Epithelial cell of prostate (primary cell): ENCODE results near the gene SCUBE3.

Experiments
- DNase-seq: peaks from one replicate; pipeline ENCODE4 v3.0.0-alpha.2; 2011; ENCODE audit warnings: low read depth, low spot score
- H3K27ac ChIP-seq: fragments of 450-650 bp; 2 replicates; pipeline ENCODE4 v1.5.1; 2017; ENCODE audit warnings: mild to moderate bottlenecking

The SCUBE3 gene

DNA sequence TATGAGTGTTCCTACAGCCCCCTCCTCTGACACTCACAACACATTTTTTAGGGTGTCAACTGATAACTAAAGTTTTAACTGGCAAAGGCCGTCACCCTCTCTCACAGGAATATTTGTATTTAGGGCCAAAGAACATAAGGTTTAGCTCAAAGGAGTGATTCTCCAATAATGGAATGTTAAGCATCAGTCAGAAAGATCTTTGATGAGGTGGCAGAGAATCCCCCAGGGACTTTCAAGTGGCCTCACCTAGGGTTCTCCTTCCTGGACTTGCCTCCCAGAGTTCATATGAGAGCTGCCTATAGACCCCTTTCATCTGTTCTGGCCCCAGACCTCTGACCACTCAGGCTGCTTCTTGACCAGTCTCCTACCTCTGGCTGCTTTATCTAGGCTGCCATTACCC, 7.4 kb upstream of the SCUBE3 start:
- DNase-seq = no peak
- H3K27ac ChIP-seq = no peak overlapping the region

DNA sequence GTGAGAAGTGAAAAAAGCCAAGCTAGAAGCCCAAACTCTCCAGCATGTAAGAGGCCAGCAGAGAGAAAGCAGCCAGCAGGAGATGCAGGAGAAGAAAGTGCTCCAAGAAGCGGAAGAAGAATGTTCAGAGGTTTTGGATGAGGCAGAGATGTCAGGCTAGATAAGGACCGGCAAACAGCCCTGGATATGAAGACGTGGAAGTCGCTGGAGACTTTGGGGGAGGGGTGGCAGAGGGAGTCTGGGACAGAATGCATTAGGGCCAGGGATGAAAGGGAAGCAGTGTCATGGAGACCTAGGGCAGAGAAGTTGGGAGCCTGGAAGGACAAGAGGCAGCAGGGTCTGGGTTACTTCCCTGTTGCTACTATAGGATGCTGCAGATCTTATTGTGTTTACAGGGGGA, 5.3 kb upstream of the SCUBE3 start:
- no peak for DNase-seq
- no peak overlapping the region for H3K27ac ChIP-seq

DNA sequence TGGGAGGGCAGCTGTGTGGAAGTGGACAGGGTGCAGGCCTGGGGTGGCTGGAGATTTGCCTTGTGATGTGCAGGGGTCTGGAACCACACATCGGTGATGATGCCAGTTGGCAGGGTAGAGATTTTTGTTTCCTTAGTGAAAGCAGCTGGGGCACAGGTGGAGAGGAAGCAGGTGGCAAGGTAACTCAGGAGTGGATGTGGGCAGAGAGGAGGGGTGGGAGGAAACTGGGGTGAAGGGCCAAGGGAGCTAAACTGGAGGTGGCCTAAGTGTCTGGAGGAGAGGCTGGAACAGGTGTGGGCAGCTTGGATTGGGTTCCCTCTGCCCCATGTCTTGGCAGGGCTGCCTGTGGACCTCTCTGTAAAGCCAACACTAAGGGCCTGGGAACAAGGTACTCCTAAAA, 4.7 kb upstream of the SCUBE3 start:
- no peak for DNase-seq
- H3K27ac ChIP-seq = no peak overlapping the region

DNA sequence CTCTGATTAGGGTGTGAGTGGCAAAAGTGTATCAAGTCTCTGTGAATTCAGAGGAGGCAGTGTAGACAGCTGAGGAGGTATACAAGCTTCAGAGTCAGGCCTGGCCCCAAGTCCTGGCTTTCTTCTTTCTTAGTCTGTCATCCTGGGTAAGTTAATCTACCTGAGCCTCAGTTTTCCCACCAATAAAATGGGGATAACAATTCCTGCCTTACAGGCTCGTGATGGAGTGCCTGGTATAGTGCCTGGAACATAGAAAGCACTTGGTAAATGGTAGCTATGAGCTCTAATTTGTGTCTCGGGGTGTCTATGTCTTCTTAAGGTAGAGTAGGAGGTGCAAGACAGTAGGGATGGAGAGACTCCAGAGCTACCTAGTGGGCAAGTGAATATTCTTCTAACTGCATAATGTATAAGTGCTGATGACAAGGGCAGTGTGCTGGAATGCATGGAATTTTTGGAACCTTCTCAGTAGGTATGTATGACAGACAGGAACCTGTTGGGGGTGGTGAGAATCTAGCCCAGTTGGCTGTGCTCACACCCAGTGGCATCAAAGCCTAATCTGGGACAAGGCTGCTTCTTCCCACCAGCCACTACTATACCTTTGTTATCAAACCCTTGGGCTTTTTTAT, 4.0 kb upstream of the SCUBE3 start:
- H3K27ac ChIP-seq = no peak overlapping the region
- DNase-seq = no peak

DNA sequence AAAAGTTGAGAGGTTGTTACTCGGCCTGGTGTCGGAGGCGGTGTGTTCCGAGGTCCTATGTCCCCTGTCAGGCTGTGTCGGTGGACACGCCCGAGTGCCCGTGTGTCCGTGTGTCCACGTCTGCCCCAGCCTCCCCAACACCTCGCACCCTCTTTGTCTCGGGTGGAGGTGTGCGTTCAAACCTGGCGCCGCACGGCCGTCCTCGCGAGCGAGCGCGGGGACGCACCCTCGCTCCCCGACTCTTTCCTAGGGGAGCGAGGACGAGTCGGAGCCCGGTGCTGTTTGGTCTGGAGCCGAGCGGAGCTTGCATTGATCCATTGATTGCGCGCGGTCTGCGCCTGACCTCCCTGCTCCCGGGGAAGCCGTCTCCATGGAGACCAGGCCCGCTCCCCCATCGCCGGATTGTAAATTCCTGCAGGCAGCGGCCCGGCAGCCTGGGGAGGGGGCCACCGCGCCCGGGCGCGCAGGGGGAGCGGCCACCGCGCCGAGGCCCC, 411 bp upstream of the SCUBE3 start:
- no peak overlapping the region for H3K27ac ChIP-seq
- no peak for DNase-seq

GRCh38 chr6:35214869-35215664, 1.3 kb downstream of the SCUBE3 start:
- DNase-seq = no peak
- H3K27ac ChIP-seq = no peak overlapping the region

DNA sequence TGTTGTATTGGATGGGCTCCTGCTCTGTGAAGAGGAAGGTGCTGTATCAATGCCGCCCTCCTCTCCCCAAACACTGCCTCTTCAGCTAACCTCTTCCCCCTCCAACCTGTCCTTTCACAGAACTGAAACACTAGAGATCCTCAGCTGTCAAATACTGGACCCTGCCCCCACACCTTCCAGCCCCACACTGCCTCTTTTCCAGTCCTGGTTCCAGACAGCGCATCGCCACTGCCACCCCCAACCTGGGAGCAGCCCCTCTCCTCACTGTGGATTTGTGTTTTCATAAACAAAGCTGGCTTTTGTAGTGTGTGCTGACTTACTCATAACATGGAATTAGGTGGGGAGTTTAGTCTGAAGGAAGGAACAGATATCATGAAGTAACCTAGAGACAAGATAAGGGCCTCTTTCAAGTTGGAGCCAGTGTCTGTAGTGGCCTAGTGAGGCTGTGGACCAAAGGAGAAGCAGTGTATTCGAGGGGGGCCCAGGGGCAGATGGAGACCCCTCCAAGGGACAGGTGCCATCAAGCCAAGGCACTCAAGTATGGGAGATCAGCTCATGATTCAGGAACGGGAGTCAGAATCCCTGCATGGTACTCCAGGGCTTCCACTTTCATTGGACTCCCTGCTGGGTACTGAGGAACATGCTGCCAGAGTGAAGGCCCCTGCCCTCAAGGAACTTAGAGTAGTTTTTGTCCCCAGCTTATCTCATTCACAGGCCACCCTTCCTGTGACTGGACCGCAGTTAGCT, 2.1 kb downstream of the SCUBE3 start:
- no peak for DNase-seq
- no peak overlapping the region for H3K27ac ChIP-seq

DNA sequence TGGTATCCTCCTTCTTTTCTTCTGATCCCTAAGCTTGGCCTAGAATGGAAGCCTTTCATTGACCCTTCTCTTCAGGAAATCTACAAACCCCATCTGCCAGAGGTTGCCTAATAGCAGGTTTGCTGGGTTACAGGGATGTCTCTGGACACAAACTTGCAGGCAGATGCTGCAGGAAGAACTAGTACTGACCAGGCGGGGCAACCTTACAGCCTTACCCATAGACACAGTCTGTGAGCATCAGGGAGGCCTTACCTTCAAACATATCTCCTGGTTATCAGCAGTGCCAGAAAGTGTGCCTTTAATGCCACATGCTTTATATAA, 2.6 kb downstream of the SCUBE3 start:
- no peak for DNase-seq
- H3K27ac ChIP-seq = no peak overlapping the region

GRCh38 chr6:35216851-35217811, 3.4 kb downstream of the SCUBE3 start:
- no peak for DNase-seq
- H3K27ac ChIP-seq = no peak overlapping the region

DNA sequence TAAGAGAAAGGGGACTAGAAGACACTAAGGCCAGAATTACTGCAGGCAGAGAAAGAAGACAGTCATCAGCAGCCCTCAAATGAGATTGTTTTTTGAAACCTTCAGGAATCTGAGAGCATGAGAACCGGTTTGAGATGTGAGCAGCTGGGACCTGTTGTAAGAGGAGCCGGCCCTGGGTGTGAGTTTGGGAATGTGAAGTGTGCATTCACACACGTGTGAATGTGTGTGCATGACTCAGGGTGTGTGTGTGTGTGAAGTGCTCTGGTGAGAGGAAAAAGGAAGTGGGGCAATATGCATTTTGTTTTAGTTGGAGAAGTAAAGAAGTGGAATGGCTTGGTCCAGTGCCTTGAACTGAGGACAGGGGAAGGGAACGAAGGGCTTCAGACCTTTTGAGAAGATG, 4.3 kb downstream of the SCUBE3 start:
- H3K27ac ChIP-seq = no peak overlapping the region
- no peak for DNase-seq

DNA sequence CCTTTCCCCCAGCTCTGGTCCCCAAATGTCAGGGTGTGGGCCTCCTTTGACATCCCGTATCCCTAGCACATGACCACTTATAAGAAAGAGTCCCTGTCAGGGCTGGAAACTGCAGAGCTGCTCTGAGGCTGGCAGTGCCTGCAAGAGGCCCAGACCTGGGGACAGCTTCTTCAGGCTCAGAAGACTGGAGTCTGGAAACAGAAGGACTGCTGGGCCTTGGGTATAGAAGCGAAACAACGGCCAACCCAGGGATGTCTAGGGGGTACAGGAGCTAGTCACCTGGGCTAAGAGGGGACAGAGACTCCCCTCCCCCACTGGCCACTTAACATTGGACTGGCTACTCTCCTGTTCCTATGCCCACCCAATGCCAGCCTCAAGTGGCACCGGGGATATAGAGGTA, 4.7 kb downstream of the SCUBE3 start:
- DNase-seq = no peak
- H3K27ac ChIP-seq = no peak overlapping the region

DNA sequence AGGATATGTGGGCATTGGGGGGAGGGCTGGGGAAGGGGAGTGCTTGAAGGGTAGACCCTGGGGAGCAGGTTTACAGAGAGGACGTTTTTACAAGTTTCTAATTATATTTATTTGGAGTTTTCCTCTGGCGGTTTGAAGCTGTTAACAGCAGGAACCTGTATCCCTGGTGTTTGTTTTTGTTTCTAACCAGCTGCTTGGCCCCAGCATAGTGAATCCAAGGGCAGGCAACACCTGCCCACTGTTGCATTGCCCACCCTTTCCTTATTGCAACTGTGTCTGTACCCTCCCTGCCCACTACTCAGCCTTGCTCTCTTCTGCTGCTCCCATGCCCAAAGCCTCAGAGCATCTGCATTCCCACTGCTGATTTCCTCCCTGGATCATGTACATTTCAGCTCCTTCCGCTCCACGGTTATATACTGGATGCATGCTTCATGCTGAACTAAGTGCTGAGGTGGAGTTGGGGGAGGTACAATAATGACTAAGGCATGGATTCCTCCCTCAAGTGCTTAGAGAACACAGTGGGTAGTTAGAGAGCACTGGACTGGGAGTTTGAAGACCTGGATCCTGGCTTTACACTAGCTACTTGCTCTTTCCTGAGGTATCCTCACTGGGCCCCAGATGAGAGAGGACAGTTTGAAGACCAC, 6.0 kb downstream of the SCUBE3 start:
- no peak overlapping the region for H3K27ac ChIP-seq
- no peak for DNase-seq

DNA sequence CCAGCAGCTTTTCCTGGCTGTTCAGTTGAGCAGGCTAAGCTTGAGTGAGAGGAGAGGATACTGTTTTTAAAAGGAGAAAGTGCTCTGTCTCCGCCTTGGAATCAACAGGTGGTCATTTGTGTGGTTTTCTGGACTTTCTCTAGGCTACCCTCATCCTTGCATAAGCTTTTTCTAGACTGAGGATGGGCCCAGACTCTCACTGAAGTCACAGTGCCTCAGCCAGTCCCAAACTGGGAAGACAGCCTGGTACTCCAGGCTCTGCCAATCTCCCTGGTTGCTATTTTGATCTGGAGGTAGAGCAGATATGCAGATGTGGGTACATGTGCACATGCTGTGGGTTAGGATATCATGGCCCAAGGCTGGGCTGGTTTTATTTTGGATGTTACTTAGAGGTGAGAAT, 7.0 kb downstream of the SCUBE3 start:
- DNase-seq = no peak
- H3K27ac ChIP-seq = no peak overlapping the region

GRCh38 chr6:35223396-35223795, 9.6 kb downstream of the SCUBE3 start:
- no peak for DNase-seq
- H3K27ac ChIP-seq = no peak overlapping the region

- no peak for DNase-seq
- H3K27ac ChIP-seq = no peak overlapping the region
Measured at GRCh38 chr6:35224720-35225119, 11.0 kb downstream of the SCUBE3 start.

DNA sequence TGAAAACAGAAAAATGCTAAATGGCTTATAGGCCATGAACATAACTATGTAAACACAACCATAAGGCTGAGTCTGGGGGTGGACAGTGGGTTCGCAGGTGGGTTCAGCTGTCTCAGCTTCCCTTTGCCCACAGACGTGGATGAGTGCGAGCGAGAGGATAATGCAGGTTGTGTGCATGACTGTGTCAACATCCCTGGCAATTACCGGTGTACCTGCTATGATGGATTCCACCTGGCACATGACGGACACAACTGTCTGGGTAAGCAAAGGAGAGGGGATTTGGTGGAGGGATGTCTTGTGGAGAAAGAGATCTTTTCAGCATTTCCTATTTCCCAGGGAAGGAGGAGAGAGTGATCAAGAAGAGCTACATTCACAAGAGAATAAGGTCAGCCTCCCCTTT, 14.7 kb downstream of the SCUBE3 start:
- DNase-seq = no peak
- H3K27ac ChIP-seq = no peak overlapping the region

- no peak for DNase-seq
- H3K27ac ChIP-seq = no peak overlapping the region
Measured at GRCh38 chr6:35229304-35229703, 15.5 kb downstream of the SCUBE3 start.

DNA sequence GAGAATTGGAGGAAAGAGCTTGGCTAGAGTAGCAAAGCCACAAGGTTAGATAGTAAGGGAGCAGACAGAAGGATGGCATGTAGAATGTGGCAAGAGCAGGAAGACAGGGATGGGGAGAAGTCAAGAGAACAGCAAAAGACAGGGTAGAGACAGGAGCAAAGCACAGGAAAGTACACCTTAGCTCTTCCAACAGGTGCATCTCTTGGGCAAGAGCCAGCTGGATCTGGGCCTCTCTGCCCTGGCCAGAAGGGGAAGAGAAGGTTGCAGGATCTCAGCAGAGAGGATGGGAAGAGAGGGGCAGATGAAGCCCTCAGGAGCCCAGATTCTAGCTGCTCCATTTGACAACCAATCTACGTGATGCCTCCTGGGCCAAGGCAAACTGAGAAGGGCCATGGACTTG, 16.7 kb downstream of the SCUBE3 start:
- DNase-seq = no peak
- no peak overlapping the region for H3K27ac ChIP-seq

DNA sequence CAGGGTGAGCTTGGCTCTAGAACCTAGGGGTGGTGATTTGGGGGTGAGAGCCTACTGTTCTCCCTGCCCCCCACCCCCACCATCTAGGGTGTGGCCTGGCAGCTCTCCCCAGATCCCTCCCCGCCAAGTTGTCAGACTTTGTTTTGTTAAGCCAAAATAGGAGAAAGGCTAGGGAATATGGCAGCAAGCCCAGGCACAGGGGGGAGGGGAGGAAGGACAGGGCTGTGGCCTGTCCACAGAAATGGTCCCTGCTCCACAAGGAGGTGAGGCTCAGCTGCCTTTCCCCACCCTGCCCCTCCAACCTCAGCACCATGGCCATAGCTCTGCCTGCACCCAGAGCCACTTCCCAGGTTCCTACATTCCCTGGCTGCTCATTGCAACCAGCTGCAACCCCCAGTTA, 17.2 kb downstream of the SCUBE3 start:
- no peak for DNase-seq
- H3K27ac ChIP-seq = no peak overlapping the region

GRCh38 chr6:35231563-35231962, 17.8 kb downstream of the SCUBE3 start:
- DNase-seq = no peak
- H3K27ac ChIP-seq = no peak overlapping the region
